ENCODE measurements around the gene LRRC8D.

GRCh38 chr1:89900791-89901708, 80.2 kb downstream of the LRRC8D start:
- TF ChIP-seq CTCF (IDR thresholded peaks at IDR 0.05) (no peak), EP300 (IDR thresholded peaks at IDR 0.05) (no peak), POLR2A (IDR thresholded peaks at IDR 0.05) (no peak)

Data from ovary (tissue), 3 donors.